HEK293T (cell line): ENCODE measurements around the gene SSH2.

Source experiments
- ARNT ChIP-seq: fragments of 450-650 bp; IDR thresholded peaks from 2 replicates; pipeline ENCODE4 v1.6.1; 2017; ENCODE audit warnings: mild to moderate bottlenecking
- BHLHE40 ChIP-seq: fragments of 450-650 bp; IDR thresholded peaks from 2 replicates; pipeline ENCODE4 v1.6.1; 2016; ENCODE audit warnings: mild to moderate bottlenecking, moderate library complexity, borderline replicate concordance
- ELF4 ChIP-seq: fragments of 450-650 bp; IDR thresholded peaks from 2 replicates; pipeline ENCODE4 v1.6.1; 2017; ENCODE audit warnings: antibody characterized with exemption
- FOXA1 ChIP-seq: fragments of 450-650 bp; IDR thresholded peaks from 2 replicates; pipeline ENCODE4 v1.6.1; 2016; ENCODE audit warnings: mild to moderate bottlenecking
- FOXK2 ChIP-seq: fragments of 450-650 bp; IDR thresholded peaks from 2 replicates; pipeline ENCODE4 v1.6.1; 2016; ENCODE audit warnings: mild to moderate bottlenecking
- FOXM1 ChIP-seq: fragments of 450-650 bp; IDR thresholded peaks from 2 replicates; pipeline ENCODE4 v1.6.1; 2017; ENCODE audit warnings: mild to moderate bottlenecking, borderline replicate concordance
- HDGF ChIP-seq: fragments of 450-650 bp; IDR thresholded peaks from 2 replicates; pipeline ENCODE4 v1.6.1; 2017; ENCODE audit warnings: antibody characterized with exemption, borderline replicate concordance
- L3MBTL2 ChIP-seq: fragments of 450-650 bp; conservative IDR thresholded peaks from 2 replicates; pipeline ENCODE4 v1.6.1; 2016; ENCODE audit warnings: mild to moderate bottlenecking
- SP1 ChIP-seq: fragments of 450-650 bp; IDR thresholded peaks from 2 replicates; pipeline ENCODE4 v1.6.1; 2017
- TF ChIP-seq, protein P1 (sequence below): fragments of 450-650 bp; IDR thresholded peaks from 2 replicates; pipeline ENCODE4 v1.6.1; 2016

DNA sequence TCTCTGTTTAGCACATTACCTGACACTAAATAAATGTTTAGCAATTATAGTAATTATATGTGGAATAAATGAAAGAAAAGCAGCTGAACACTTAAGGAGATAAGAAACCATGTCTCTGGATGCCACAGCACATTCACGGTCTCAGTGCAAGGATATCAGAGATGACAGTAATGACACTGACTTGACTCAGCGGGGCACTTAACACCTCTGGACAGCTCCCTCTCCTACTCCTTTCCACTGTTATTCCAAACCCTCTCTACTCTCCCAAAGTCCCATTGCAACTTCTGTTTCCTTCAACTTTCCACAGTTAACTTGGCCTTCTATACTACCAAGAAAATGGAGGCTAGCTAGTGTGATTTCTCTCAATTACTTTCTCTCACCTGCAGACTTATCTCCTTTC is 214.3 kb downstream of the SSH2 start:
- TF ChIP-seq FOXM1 (no peak), FOXK2 (no peak), SP1 (no peak), HDGF (no peak), FOXA1 (no peak), BHLHE40 (no peak), ARNT (no peak), L3MBTL2 (no peak), ELF4 (no peak)
- TF ChIP-seq, protein P1, sequence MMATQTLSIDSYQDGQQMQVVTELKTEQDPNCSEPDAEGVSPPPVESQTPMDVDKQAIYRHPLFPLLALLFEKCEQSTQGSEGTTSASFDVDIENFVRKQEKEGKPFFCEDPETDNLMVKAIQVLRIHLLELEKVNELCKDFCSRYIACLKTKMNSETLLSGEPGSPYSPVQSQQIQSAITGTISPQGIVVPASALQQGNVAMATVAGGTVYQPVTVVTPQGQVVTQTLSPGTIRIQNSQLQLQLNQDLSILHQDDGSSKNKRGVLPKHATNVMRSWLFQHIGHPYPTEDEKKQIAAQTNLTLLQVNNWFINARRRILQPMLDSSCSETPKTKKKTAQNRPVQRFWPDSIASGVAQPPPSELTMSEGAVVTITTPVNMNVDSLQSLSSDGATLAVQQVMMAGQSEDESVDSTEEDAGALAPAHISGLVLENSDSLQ: no peak
